ENCODE data around the gene ENTR1.
"Not testable (repeated sequence)": the region's sequence is repeated elsewhere in the genome, so short reads cannot be mapped to it uniquely, and the experiment has no call there.

The ENTR1 gene

DNA sequence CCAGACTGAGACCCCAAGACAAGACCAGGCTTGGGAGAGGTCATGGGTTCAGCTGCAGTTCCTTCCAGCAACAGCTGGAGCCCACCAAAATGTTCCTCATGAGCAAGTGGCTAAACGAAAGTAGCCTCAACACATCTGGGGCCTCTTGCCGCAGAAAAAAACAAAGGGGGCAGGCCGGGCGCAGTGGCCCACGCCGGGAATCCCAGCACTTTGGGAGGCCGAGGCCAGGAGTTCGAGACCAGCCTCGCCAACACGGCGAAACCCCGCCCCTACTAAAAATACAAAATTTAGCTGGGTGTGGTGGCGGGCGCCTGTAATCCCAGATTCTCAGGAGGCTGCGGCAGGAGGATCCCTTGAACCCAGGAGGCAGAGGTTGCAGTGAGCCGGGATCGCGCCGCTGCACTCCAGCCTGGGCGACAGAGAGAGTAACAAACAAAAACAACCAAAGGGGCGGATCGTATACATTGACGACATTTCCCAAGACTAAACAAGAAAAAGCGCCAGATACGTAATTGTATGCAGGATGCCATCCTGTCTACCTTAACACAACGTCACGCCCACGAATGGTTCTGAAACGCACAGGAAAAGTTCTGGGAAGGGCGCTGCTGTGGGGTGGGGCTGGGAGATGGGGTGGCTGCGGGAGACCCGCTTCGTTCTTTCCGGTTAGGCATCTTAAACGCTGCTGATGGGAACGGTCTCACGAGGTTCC is 27.6 kb upstream of the ENTR1 start:
- peak; percentile 31 for DNase-seq

- DNase-seq, result peak; percentile 22
Measured at GRCh38 chr9:136437430-136437829, 27.0 kb upstream of the ENTR1 start.

DNA sequence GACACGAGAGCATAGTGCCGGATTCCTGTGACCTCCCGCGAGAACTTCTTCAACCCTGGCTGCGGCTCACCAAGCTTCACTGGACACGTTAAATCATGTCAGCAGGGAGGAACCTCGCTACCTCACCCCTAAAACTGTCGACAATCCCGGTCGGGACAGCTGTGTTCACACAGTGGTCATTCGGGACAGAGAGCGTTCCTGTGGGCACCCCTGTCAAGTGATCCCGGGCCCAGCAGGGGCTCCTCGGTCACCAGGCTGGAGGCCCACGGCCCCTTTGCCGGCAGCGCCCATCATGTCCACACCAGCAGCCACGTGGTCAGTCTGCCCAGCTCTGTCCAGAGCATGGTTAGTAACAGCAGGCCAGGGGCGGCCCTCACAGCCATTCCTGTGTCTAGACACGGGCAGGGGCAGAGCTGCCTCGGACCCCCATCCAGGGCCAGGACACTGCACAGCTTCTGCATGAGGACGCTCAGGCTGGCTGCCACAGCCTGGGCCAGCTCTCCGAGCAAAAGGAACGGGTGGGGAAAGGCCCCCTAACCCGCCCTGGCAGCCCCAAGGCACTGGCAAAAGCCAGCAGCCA is 25.7 kb upstream of the ENTR1 start:
- DNase-seq, result no peak

DNA sequence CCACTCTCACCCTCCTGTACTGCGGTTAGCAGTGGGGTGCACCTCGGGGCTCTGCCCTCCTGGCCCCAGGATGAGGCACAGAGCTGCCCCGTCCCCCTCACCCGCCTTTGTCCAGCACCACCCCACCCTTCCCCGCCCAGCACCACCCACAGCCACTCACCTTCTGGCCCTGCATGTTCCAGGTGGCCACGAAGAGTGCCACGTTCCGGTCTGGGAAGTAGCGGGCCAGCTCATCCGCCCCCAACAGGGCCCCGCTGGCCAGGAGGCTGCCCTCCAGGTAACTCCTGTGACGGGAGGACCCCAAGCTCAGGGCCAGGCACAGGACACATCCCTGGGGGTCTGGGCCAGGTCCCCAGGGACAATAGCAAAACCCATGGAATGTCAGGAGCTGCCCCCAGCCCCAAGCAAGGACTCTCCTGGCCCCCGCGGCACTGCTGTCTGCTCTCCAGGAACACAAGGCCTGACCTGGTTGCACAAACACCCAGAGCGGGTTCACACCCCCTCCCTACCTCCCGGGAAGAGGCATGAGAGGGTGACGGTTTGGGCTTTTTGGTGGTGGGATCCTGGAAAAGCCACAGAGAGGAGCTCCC is 24.3 kb upstream of the ENTR1 start:
- no peak for DNase-seq

DNA sequence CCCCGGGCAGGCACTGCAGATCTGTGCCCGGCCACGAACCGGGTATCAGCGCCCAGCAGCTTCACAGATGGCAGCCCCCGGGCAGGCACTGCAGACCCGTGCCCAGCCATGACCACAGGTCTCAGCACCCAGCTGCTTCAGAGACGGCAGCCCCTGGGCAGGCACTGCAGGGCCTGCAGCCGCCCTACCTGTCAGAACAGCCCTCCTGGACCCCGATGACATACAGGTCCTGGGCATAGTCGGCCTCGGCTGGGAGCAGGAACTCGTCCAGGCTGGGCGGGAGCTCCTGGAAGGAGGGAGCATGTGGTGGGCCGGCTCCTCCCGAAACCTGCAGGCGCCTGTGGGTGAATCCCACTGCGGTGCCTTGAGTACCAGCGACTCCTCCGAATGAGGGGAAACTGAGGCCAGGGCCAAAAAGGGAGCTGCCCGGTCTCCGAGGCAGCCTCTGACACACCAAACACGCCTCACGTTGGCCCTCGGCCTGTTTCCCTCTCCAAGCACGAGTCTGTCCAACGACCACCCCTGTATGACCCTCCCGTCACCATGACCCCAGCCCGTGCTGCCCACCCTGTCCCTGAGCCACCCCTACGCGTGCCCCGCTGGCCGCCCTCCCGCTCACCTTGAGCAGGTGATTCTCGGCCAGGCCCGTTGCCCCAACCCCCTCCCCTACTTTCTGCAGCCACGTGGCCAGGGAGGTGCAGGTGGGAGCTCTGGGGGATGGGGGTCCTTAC is 23.6 kb upstream of the ENTR1 start:
- DNase-seq, result no peak

- DNase-seq, result no peak
Measured at GRCh38 chr9:136433043-136433715, 22.8 kb upstream of the ENTR1 start.

- no peak for DNase-seq
Measured at GRCh38 chr9:136432591-136432990, 22.2 kb upstream of the ENTR1 start.

DNA sequence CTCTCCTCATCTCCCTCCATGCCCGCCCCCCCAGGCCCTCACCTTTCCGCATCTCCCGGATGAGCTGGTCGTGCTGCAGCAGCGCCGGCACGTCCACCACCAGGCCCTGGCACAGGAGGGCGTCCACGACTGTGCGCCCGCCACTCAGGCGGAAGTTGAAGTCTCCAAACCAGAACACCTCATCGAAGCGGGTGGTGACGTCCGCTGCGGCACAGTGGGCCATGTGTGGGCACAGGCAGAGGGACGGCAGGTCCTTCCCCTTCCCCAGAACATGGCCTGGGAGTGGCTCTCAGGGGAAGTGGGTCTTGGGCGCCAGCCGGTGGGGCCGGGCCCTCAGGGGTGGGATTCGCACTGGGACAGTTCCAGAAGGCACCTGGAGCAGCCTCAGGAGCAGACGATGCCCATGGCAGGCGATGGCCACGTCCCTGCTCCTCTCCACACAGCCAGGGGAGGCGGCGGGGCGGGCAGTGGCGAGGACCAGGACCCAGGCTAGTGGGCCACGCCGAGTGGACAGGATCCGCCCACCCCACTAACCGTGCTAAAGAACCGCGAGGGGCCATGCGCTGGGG is 21.5 kb upstream of the ENTR1 start:
- DNase-seq, result no peak

- DNase-seq, result no peak
Measured at GRCh38 chr9:136430588-136431234, 20.3 kb upstream of the ENTR1 start.

DNA sequence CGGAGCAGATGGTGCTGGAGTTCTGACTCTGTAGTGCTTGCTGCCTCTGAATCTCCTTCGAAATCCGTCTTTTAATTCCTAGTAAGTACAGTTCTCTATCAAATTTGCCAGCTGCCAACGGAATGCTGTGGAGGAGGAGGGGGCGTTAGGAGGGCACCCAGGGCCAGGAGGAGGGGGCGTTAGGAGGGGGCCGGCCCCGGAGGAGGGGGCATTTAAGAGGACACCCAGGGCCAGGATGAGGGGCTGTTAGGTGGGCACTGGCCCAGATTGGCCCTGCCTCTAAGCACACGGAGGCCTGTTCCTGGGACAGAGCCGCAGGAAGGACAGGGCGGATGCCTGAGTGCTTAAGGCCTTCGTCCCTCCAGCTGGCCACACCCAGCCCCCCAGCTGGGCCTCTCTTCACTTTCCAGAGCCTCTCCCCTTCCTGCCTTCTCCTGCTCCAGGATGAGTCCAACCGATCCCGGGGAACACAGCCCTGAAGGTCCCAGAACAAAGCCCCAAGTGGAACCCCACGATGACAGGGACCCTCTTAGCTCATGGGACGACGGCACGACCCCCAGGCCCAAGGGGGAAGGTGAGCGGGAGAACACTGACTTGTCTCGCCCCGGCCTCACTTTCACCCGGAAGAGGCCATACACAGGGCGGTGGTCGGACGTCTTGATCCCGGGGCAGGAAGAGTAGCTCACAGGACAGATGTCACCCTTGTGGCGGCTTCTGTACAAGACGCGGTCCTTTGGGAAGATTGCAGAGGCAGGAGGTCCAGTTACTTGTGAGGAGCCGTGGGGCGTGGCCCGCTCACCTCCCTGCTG is 19.5 kb upstream of the ENTR1 start:
- no peak for DNase-seq

GRCh38 chr9:136429075-136429628 is 18.7 kb upstream of the ENTR1 start:
- no peak for DNase-seq

GRCh38 chr9:136426787-136427186 is 16.4 kb upstream of the ENTR1 start:
- no peak for DNase-seq

GRCh38 chr9:136425367-136425766 is 15.0 kb upstream of the ENTR1 start:
- not testable (repeated sequence) for DNase-seq

DNA sequence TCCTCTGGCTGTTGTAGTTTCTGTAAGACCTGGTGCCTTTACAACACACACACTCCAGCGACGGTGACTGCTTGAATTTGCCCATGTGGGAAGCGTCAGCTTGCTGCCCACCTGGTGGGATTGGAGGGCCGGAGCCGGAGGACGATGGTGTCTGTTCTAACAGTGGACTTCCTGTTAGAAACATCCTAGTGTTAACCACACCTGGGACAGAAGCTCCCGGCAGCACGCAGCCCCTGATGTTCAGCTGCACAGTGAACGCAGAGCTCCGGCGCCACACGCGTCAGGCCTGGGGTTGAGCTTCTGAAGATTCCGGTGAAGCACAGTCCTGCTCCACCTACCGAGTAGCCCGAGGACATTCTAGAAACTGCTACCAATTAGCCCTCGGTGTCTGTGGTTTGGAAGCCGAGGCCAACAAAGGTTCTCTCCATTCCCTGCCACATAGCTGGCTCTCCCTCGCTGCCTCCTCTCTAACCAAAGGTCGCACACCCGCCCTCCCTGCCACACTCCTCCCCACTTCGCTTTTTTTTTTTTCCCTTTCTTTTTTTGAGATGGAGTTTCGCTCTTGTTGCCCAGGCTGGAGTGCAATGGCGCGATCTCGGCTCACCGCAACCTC is 14.4 kb upstream of the ENTR1 start:
- no peak for DNase-seq

GRCh38 chr9:136423432-136424146 is 13.2 kb upstream of the ENTR1 start:
- DNase-seq, result no peak

DNA sequence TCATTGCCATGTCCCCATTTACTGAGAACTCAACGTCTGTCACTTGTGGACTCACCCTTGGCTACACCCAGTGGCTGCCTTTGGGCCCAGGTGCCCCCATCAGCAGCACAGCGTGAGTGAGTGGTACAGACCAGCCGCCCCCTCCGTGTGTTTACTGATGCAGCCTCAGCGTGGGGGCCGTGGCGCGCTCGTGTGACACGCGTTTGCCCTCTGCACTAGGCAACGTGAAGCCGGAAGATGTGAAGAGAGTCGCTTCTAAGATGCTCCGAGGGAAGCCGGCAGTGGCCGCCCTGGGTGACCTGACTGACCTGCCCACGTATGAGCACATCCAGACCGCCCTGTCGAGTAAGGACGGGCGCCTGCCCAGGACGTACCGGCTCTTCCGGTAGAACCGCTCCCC is 12.5 kb upstream of the ENTR1 start:
- DNase-seq, result no peak

DNA sequence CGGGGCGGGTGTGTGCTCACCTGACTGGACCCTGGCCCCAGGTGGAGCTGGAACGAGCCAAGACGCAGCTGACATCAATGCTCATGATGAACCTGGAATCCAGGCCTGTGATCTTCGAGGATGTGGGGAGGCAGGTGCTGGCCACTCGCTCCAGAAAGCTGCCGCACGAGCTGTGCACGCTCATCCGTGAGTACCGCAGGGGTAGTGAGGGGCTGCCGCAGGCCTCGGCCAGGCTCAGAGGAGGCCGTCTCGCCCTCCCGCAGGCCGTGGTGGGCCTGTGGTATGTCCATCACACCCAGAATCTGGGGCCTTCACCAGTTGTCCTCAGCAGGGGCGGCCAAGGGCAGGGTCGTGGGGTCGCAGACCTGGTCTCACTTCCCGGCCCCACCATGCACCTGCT is 11.4 kb upstream of the ENTR1 start:
- DNase-seq, result no peak

GRCh38 chr9:136419092-136419420 is 8.6 kb upstream of the ENTR1 start:
- DNase-seq, result no peak

DNA sequence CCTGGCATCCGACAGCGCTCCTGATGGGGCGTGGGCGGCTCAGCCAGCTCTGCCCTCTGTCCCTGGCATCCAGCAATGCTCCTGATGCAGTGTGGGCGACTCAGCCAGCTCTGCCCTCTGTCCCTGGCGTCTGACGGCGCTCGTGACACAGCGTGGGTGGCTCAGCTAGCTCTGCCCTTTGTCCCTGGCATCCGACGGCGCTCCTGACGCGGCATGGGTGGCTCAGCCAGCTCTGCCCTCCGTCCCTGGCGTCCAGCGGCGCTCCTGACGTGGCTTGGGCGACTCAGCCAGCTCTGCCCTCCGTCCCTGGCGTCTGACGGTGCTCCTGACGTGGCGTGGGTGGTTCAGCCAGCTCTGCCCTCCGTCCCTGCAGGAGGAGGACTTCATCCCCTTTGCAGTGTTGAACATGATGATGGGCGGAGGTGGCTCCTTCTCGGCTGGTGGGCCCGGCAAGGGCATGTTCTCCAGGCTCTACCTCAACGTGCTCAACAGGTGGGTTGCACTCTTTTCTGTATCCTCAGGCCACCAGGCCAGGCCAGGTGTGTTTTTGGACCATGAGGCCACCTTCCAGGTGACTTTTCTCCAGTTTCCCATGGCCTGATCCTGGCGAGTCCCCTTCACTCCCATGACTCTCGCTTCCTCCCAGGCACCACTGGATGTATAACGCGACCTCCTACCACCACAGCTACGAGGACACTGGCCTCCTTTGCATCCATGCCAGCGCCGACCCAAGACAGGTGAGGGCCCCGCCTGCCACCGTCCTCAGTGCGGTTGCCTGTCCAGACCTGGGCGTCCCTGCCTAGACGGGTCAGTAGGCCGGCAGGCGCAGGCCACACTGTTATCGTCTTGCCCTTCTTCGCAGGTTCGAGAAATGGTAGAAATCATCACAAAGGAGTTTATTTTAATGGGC is 8.0 kb upstream of the ENTR1 start:
- DNase-seq, result no peak

Data from EL (cell line).